ENCODE results near the gene GABRG3. TPM values are rescaled to one million over a fixed set of nuclear protein-coding genes. Genes with fewer than 3 reads are reported as not detected.

Gene GABRG3
- total and polyA plus RNA-seq, 3 donors from 2014 or later = 3.7 to 13.4 (median 6.9) TPM

DNA sequence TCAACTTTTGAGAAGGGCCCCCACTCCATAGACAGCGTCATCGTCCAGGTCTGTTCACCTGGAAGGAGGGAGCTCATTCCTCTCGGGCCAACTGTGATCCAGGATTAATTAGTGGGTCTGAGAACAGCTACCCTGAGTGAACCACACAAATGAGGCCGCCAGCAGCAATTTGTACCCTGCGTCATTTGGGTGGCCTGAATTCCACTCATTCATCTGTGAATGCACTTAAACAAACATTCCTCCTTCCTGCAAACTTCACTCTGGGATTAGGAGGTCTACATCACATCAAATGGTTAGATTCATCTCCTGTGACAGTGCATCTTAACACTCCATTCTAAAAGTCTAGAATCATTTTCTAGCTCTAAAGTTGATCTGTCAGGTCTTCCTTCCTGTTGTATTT, 201.8 kb downstream of the GABRG3 start:
- intact Hi-C loops (cut with DNase I; ENCODE audit: low total_unique reads) = no loop called here
- no peak for TF ChIP-seq POLR2A (IDR thresholded peaks at IDR 0.05)
- TF ChIP-seq, protein P1, sequence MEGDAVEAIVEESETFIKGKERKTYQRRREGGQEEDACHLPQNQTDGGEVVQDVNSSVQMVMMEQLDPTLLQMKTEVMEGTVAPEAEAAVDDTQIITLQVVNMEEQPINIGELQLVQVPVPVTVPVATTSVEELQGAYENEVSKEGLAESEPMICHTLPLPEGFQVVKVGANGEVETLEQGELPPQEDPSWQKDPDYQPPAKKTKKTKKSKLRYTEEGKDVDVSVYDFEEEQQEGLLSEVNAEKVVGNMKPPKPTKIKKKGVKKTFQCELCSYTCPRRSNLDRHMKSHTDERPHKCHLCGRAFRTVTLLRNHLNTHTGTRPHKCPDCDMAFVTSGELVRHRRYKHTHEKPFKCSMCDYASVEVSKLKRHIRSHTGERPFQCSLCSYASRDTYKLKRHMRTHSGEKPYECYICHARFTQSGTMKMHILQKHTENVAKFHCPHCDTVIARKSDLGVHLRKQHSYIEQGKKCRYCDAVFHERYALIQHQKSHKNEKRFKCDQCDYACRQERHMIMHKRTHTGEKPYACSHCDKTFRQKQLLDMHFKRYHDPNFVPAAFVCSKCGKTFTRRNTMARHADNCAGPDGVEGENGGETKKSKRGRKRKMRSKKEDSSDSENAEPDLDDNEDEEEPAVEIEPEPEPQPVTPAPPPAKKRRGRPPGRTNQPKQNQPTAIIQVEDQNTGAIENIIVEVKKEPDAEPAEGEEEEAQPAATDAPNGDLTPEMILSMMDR (IDR thresholded peaks at IDR 0.05) = no peak
- no peaks in the 10 kb centered on the region for H3K27me3 ChIP-seq

DNA sequence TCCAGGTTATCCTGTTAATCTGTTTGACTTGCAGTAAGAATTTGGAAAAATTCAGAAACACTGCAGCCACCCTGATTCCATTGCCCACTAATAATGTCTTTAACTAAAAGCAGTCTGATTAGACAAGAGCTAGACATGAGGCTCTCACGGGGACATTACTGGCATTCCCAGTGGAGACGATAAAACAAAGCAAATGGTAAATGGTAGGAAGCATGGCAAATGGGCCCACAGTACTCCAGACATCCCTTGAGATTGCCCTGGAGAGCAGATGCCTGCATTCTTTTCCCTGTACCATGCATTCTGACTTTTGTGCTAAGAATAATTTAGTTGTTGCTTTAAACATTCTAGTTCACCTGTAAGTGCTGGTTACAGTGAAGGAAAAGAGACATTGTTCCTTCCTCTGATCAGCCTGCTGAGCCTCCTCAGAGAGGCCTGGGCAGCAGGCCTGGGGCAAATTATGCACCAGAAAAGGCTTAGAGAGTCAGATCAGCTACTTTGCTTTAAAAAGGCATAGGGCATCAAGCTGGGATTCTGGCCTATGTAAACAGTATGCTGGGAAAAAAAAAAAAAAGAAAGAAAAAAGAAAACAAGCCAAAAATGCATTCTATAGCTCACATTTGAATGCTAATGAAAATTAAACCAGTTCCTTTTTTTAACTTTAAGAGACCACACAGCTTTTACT, 204.6 kb downstream of the GABRG3 start:
- no peaks in the 10 kb centered on the region for H3K4me1 ChIP-seq
- intact Hi-C loops (cut with DNase I; ENCODE audit: low total_unique reads) = no loop called here
- WGBS, 2 donors = 87 to 89% methylated on average over 2 of the region's 2 CpGs
- TF ChIP-seq, protein P1 (IDR thresholded peaks at IDR 0.05) = no peak
- no peak for TF ChIP-seq POLR2A (IDR thresholded peaks at IDR 0.05)
- H3K9me3 ChIP-seq = no peaks in the 10 kb centered on the region
- no peak for DNase-seq
- H3K27ac ChIP-seq = no peak overlapping the region
- H3K36me3 ChIP-seq (ENCODE audit: low read depth, missing control alignments) = no peaks in the 10 kb centered on the region
- H3K27me3 ChIP-seq = no peaks in the 10 kb centered on the region
- no peak overlapping the region for H3K4me3 ChIP-seq

More for the DNA sequence above, 201.8 kb downstream of the GABRG3 start:
- no peak for DNase-seq
- Histone ChIP-seq H3K4me1 (no peaks in the 10 kb centered on the region), H3K4me3 (no peak overlapping the region), H3K36me3 (ENCODE audit: low read depth, missing control alignments) (no peaks in the 10 kb centered on the region), H3K9me3 (no peaks in the 10 kb centered on the region), H3K27ac (no peak overlapping the region)
- 83 to 91% methylated on average over 5 of the region's 5 CpGs for WGBS, 2 donors

DNA sequence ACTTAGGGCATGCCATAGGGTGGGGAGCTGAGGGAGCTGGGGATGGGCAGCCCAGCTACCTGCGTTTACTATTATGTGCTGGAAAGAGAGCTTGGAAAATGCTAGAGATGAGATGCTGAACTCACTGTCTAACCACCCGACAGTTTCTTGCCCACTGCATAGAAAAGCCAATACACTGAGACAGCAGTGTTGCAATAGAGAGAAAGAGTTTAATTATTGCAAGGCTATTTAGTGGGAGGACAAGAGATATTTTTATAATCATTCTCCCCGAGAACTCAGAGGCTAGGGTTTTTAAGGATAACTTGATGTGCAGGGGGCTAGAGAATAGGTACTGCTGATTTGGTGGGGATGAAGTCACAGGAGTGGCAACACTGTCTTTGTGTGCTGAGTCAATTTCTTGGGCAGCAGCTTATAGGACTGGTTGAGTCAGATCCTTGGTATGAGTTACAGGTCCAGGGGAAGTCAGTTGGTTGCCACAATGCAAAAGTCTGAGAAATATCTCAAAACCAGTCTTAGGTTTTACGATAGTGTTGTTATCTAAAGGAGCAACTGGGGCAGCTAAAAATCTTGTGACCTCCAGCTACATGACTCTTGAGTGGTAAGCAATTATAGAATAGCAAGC, 205.9 kb downstream of the GABRG3 start:
- intact Hi-C loops (cut with DNase I; ENCODE audit: low total_unique reads) = no loop called here
- Histone ChIP-seq H3K27me3 (no peaks in the 10 kb centered on the region), H3K9me3 (no peaks in the 10 kb centered on the region), H3K4me1 (no peaks in the 10 kb centered on the region), H3K27ac (no peak overlapping the region), H3K4me3 (no peak overlapping the region), H3K36me3 (ENCODE audit: low read depth, missing control alignments) (no peaks in the 10 kb centered on the region)
- 88 to 96% methylated on average over 4 of the region's 4 CpGs for WGBS, 2 donors
- no peak for TF ChIP-seq POLR2A (IDR thresholded peaks at IDR 0.05)
- TF ChIP-seq, protein P1 (IDR thresholded peaks at IDR 0.05) = no peak
- DNase-seq = no peak

DNA sequence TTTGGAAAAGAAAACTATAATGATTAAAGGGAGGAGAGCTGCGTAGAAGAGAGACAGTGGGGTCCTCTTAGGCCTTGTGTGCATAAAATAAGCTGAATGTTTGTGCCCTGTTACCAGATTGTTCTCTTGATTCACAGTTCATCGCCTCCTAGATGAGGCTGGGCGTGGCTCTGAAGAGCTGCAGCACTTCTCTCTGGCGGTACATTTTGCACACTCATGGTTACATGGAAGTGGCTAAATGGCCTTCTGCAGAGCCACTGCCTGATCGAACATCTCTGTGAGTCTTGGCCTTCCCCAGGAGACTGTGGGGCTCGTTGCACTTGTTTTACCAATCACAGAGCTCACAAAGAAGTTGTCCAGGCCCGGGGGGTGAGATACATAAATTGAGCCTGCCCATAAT, 208.8 kb downstream of the GABRG3 start:
- Histone ChIP-seq H3K4me1 (no peaks in the 10 kb centered on the region), H3K9me3 (no peaks in the 10 kb centered on the region), H3K27me3 (no peaks in the 10 kb centered on the region), H3K36me3 (ENCODE audit: low read depth, missing control alignments) (no peaks in the 10 kb centered on the region), H3K27ac (no peak overlapping the region), H3K4me3 (no peak overlapping the region)
- intact Hi-C loops (cut with DNase I; ENCODE audit: low total_unique reads) = no loop called here
- TF ChIP-seq, protein P1 (IDR thresholded peaks at IDR 0.05) = no peak
- no peak for TF ChIP-seq POLR2A (IDR thresholded peaks at IDR 0.05)
- no peak for DNase-seq
- WGBS, 2 donors = 78 to 89% methylated on average over 6 to 7 of the region's 7 CpGs
